NOMO-1 treated with dmso at 0.1 percent for 144 hours (cell line): ENCODE data around the gene KCNJ6.
"Not testable (repeated sequence)": the region's sequence is repeated elsewhere in the genome, so short reads cannot be mapped to it uniquely, and the experiment has no call there.

ENCODE experiments used
- DNase-seq: peaks from one replicate; lab custom pipeline; 2025; ENCODE audit not compliant: unreplicated experiment; lab: John Stamatoyannopoulos, UW

KCNJ6 gene

GRCh38 chr21:37916310-37917051 is at the start of gene KCNJ6:
KCNJ6 (minus strand) TSS chr21:37916457; CDS start chr21:37840682, 75,775 bp downstream.
- DNase-seq: no peak

DNA sequence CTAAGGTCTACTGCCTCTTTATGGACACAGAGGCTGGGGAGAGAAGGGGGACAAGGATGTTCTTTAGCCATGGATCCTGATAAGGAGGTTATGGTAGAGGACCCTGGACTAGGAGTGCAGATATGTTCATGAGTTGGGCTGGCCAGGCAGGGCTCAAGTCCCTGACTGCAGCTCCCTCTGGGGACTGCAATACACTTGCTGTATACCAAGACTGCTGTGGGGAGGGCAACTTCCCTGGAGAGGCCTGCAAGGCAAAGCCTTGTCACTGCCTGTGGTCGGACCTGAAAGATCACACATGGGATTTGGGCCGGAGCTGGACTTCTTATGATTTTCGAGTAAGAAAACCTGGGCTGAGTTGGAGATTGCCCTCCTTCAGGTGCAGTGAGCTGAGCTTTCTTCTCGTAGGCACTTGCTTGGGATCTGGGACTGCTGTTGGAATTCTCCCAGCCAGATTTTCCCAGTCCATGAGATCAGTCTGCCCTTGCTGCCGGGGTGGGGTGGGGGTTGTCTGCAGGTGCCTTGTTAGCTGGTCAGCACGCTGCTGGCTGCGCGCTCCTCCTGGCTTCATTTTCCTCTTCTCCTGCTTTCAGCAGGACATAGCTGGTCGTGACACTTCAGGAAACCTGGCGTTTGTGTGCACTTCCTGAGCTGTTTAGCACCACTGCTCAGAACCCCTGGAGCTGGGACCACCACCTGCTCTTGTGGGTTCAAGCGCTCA is 49.0 kb upstream of the KCNJ6 start:
- no peak for DNase-seq

- no peak for DNase-seq
These were observed 42.3 kb upstream of the KCNJ6 start for GRCh38 chr21:37958537-37958936.

- DNase-seq: no peak
These were observed 40.5 kb upstream of the KCNJ6 start for GRCh38 chr21:37956772-37957171.

DNA sequence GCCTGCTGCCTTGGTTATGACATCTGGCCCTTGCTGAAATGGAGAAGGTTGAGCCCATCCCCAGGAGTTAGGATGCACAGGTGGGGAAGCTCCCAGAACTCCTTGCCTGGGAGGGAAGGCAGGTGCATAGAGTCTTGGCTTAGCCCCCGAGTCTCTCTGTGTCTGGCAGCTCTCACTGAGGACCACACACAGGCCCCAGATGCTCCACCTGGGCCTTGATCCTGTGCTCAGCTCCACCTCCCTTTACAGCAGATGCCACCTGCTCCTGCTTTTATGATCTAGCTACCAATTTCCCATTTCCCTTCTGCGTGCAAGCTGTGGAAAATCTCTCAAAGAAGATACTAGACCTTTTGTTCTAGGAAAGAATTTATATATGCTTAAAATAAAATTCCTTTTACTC is 28.8 kb upstream of the KCNJ6 start:
- no peak for DNase-seq

GRCh38 chr21:37944496-37944895 is 28.2 kb upstream of the KCNJ6 start:
- no peak for DNase-seq

DNA sequence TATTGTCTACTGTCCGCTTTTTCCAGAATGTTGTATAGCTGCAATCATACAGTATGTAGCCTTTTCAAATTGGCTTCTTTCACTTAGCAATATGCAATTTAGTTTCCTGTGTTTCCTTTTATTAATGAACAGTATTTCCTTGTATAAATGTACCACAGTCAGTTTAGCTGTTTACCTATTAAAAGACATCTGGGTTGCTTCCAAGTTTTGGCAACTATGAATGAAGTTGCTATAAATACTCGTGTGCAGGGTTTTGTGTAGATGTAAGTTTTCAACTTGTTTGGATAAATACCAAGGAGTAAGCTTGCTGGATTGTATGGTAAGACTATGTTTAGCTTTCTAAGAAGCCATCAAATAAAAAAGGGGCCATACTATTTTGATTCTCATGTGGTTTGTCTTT is 24.4 kb upstream of the KCNJ6 start:
- DNase-seq: no peak

GRCh38 chr21:37939838-37940237 is 23.6 kb upstream of the KCNJ6 start:
- no peak for DNase-seq

DNA sequence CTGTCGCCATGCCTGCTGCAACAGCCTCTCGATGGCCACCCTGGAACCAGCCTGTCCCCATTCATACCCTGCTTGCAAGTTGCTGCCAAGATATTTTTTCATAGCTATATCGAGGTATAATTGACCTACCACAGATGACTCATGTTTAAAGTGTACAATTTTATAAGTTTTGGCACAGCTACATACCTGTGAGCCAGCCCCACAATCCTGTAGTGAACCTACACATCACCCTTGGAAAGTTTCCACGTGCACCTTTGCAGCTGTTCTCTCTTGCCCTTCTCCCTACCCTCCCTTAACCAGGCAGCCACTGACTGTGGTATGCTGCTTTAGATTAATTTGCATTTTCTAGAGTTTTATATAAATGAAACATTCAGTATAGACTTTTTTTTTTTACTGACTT is 23.0 kb upstream of the KCNJ6 start:
- no peak for DNase-seq

DNA sequence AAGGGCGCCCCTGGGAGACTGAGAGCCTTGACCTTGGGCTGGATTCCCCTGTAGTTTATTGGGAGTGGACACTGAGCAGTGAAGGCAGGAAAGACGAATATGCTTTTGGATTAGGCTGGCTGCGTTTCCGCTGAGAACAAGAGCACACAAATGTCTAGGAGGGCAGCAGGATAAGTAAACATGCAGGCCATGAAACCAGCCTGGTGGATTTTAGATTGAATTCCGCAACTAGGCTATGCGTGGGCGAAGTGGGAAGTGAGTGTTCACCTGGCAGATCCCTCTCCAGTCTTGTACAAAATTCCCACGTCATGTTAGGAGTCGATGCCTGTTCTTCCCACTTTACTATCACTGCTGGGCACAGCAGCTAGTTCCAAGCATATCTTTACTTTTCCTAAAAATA is 21.4 kb upstream of the KCNJ6 start:
- DNase-seq: no peak

- no peak for DNase-seq
These were observed 19.9 kb upstream of the KCNJ6 start for GRCh38 chr21:37936010-37936785.

DNA sequence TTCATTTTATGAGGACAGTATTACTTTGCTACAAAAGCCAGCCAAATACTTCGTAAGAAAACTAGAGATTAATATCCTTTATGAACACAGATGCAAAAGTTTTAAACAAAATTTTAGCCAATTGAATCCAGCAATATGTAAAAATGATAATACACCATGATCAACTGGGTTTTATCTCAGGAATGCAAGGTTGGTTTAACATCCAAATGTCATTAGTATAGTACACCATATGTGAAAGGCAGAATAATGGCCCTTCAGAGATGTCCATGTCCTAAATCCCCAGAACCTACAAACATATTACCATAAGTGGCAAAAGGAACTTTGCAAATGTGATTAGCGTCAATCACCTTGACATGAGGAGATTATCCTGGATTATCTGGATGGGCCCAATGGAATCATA is 16.7 kb upstream of the KCNJ6 start:
- DNase-seq: no peak

GRCh38 chr21:37927711-37928110 is 11.5 kb upstream of the KCNJ6 start:
- no peak for DNase-seq

DNA sequence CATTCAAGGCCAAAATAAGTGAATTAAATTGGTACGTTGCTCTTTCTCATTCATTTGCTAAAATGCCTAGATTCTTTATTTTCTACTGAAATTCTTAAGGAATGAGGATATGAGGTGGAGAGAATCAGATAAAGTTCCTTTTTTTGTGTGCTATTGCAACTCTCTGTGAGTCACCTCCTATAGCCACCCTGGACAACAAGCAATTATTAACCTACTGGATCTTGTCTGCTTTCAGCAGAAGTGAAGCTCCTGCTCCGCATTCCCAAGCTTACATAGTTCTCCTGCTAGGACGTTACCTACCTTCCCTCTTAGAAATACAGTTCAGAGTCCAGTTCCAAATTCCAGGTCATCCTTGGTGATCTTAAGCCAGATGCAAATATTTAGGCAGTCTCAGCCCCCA is 4.8 kb upstream of the KCNJ6 start:
- no peak for DNase-seq

DNA sequence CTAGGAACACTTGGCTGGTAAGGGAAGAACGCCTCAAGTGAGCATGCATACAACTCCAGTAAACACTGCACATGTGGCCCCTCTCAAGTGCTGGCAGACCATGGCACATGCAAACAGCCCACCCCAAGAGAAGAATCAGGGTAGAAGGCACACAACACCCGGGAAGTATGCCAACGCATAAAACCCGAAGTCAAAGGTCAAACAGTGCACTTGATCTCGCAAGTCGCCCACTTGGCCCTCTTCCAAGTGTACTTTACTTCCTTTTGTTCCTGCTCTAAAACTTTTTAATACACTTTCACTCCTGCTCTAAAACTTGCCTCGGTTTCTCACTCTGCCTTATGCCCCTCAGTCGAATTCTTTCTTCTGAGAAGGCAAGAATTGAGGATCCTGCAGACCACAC is 4.0 kb upstream of the KCNJ6 start:
- DNase-seq: not testable (repeated sequence)

DNA sequence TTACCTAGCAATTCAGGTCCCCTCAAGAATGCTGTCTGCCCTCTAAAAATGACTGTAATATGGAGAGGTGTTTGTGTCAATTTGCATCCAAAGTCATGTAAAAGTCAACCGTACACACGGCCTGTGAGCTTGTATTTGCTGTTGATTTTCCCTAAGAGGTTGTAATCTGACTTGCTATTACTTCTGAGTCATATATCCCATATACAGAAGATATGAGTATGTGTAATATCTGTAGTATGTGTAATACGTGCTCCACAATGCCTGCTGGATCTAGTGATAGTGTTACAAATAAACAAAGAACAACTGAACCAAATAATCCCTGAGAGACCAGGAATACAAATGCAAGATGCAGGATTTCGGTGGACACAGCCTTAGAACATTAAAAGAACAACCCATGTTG is 1.4 kb upstream of the KCNJ6 start:
- DNase-seq: no peak

DNA sequence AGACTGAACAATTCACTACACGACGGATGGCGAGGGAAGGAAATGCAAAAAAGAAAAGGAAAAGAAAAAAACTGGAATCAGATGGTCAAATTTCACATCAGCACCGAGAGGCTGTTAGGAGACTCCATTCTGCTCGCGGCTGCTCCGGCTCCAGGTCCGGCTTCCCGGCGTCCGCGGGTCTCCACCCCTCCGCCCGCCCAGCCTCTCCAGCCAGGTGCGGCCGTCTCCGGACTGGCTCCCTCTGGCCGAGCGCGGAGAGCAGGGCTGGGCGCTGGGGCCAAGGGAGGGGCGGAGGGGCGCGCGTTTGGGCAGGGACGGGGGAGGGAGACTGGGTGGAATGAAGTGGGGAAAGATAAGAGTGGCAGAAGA is 332 bp downstream of the KCNJ6 start:
- no peak for DNase-seq

- no peak for DNase-seq
These were observed 753 bp downstream of the KCNJ6 start for GRCh38 chr21:37915497-37915911.

DNA sequence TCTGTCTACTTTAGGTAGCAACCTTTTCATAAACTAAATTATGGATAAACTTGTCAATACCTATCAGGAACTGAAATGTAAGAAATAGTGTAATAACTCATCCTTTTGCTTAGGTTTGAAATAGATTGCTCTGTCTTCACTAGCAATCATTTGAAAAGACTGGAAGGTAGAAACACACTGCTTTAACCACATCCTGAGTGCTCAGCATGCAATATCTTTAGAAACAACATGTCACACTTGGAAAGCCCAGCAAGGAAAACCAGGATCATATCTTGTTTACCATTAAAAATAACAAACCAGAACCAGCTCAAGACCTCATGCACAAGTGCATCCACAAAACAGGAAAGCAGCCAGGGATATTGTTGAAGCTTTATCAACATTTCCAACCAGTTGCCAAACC is 3.6 kb downstream of the KCNJ6 start:
- DNase-seq: no peak

DNA sequence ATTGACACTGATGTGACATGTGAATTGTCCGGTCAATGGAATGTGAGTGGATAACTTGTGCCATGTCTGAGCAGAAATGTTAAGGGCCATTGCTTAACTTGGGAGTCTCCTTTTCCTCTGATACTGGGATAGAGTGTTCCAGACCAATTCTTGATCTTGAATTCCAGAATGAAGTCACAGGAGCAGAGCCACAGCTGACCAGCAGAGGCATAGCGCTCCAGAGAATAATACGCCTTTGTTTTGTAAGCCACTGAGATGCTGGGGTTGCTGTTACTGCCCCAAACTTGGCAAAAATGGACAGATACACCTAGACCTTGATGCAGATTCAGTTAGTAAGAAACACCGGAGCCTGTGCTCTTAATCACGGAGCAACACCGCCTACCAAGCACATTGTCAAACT is 6.3 kb downstream of the KCNJ6 start:
- no peak for DNase-seq

GRCh38 chr21:37908691-37909090 is 7.6 kb downstream of the KCNJ6 start:
- no peak for DNase-seq

- no peak for DNase-seq
These were observed 9.2 kb downstream of the KCNJ6 start for GRCh38 chr21:37907076-37907475.
